Measurements from ENCODE around the gene NRXN3.

GRCh38 chr14:79911744-79912143, 1741.6 kb downstream of the NRXN3 start:
- TF ChIP-seq EZH2 (IDR thresholded peaks at IDR 0.05; ENCODE audit: low read depth) (no peak), CTCF (conservative IDR thresholded peaks at IDR 0.05) (no peak)

Measured in PC-9 (cell line).